PC-9 (cell line): ENCODE data around the gene CLDN8. TPM values are rescaled to one million over a fixed set of nuclear protein-coding genes. Genes with fewer than 3 reads are reported as not detected.
A peak's percentile ranks its signal among the peaks of the same experiment; 100 is the strongest.

Experiments
- BruUV-seq: library from RNA; stranded (reverse); fragments of 400-500 nt; replicated peaks from 2 replicates; lab custom pipeline; 2021; lab: Mats Ljungman, UMichigan
- CTCF ChIA-PET: fragments of 300-600 bp; sonication (Branson Sonifier 250); formaldehyde crosslinking; loops from one replicate; lab custom pipeline; 2022; ENCODE audit warnings: antibody characterized with exemption; lab: Charles Lee
- POLR2A ChIA-PET: fragments of 300-600 bp; sonication (Branson Sonifier 250); formaldehyde crosslinking; loops from one replicate; lab custom pipeline; 2022; ENCODE audit warnings: antibody characterized with exemption; ENCODE audit not compliant: unreplicated experiment; lab: Charles Lee
- DNase-seq, 2 experiments: peaks; one replicate each; pipeline versions ENCODE4 v3.0.0 to v3.0.0-alpha.2; 2015 to 2022; ENCODE audit warnings: mixed read lengths in 1 of 2
- H2AFZ ChIP-seq: fragments of 200-600 bp; sonication (generic); 2 replicates; pipeline ENCODE4 v1.8.1; 2017; ENCODE audit warnings: antibody characterized with exemption
- H3F3A ChIP-seq: fragments of 200-600 bp; sonication (generic); 2 replicates; pipeline ENCODE4 v1.8.1; 2017; ENCODE audit warnings: antibody characterized with exemption, mild to moderate bottlenecking, low read depth; ENCODE audit not compliant: insufficient read depth
- H3K27ac ChIP-seq: fragments of 200-600 bp; sonication (generic); 2 replicates; pipeline ENCODE4 v1.6.1; 2016; ENCODE audit warnings: mixed run types
- H3K27me3 ChIP-seq: fragments of 200-600 bp; sonication (generic); 2 replicates; pipeline ENCODE4 v1.6.1; 2016; ENCODE audit warnings: low read depth, mixed run types; ENCODE audit not compliant: insufficient read depth
- H3K36me3 ChIP-seq: fragments of 200-600 bp; sonication (generic); 2 replicates; pipeline ENCODE4 v1.6.1; 2016; ENCODE audit warnings: low read depth, mixed run types
- H3K4me1 ChIP-seq: fragments of 200-600 bp; sonication (generic); replicated peaks from 2 replicates; pipeline ENCODE4 v1.6.1; 2016; ENCODE audit warnings: mixed run types; ENCODE audit not compliant: insufficient read depth
- H3K4me2 ChIP-seq: fragments of 200-600 bp; sonication (generic); 2 replicates; pipeline ENCODE4 v1.6.1; 2017; ENCODE audit warnings: mixed run types
- H3K4me3 ChIP-seq: fragments of 200-600 bp; sonication (generic); 2 replicates; pipeline ENCODE4 v1.6.1; 2016; ENCODE audit warnings: mixed run types
- H3K79me2 ChIP-seq: fragments of 200-600 bp; sonication (generic); 2 replicates; pipeline ENCODE4 v1.6.1; 2017; ENCODE audit warnings: low read depth, mixed run types
- H3K9me2 ChIP-seq: fragments of 200-600 bp; sonication (generic); 2 replicates; pipeline ENCODE4 v1.8.1; 2017; ENCODE audit warnings: mild to moderate bottlenecking; ENCODE audit not compliant: insufficient read depth
- H3K9me3 ChIP-seq: fragments of 200-600 bp; sonication (generic); 2 replicates; pipeline ENCODE4 v1.8.1; 2016; ENCODE audit warnings: low read depth; ENCODE audit not compliant: insufficient read depth
- H4K20me1 ChIP-seq: fragments of 200-600 bp; sonication (generic); 2 replicates; pipeline ENCODE4 v1.8.1; 2017; ENCODE audit not compliant: insufficient read depth
- CTCF ChIP-seq: fragments of 200-600 bp; sonication (generic); conservative IDR thresholded peaks from 2 replicates; pipeline ENCODE4 v1.6.1; 2017; ENCODE audit warnings: mixed run types, antibody characterized with exemption, mild to moderate bottlenecking, moderate library complexity
- EZH2 ChIP-seq: fragments of 200-600 bp; sonication (generic); IDR thresholded peaks from 2 replicates; pipeline ENCODE4 v1.8.0; 2017; ENCODE audit warnings: antibody characterized with exemption, low read depth
- intact Hi-C: fragments of 100-400 bp; cut with micrococcal nuclease; formaldehyde crosslinking; loops from one replicate; pipeline ENCODE4 v1.10.0; 2022; ENCODE audit not compliant: unreplicated experiment
- total RNA-seq: library from RNA; stranded (reverse); gene quantifications from 2 replicates; pipeline ENCODE4 v1.2.3, GENCODE V29; 2021

Gene CLDN8
- total RNA-seq, 1 experiment from 2014 or later: 1.2 TPM

- CTCF ChIA-PET: no interaction called here
These were observed 18.2 kb upstream of the CLDN8 start for GRCh38 chr21:30234050-30234449.

GRCh38 chr21:30233228-30234020, 17.5 kb upstream of the CLDN8 start:
- Histone ChIP-seq H3K4me3 (no peak overlapping the region), H3K27ac (peak overlapping the region; percentile 79), H2AFZ (no peak overlapping the region), H3K4me2 (no peak overlapping the region), H3F3A (peaks cover 15% of the 10 kb centered on the region), H3K27me3 (no peaks in the 10 kb centered on the region), H3K4me1 (peaks cover 24% of the 10 kb centered on the region), H4K20me1 (no peaks in the 10 kb centered on the region), H3K9me3 (no peaks in the 10 kb centered on the region), H3K79me2 (no peaks in the 10 kb centered on the region), H3K36me3 (no peaks in the 10 kb centered on the region; the same call in 1 of the 2 replicates), H3K9me2 (no peaks in the 10 kb centered on the region)
- no TSS peak for BruUV-seq
- TF ChIP-seq EZH2 (no peak), CTCF (no peak)
- intact Hi-C loops: no loop called here
- ChIA-PET CTCF (no interaction called here), POLR2A (no interaction called here)
- DNase-seq: no peak

More at GRCh38 chr21:30234050-30234449, 18.2 kb upstream of the CLDN8 start:
- no peaks in the 10 kb centered on the region for H3K79me2 ChIP-seq
- no peak for DNase-seq
- H3F3A ChIP-seq: peaks cover 15% of the 10 kb centered on the region
- no peak for TF ChIP-seq CTCF
- TF ChIP-seq EZH2: no peak
- intact Hi-C loops: no loop called here
- no peaks in the 10 kb centered on the region for H3K27me3 ChIP-seq
- H3K4me1 ChIP-seq: peaks cover 23% of the 10 kb centered on the region
- no peak overlapping the region for H3K4me3 ChIP-seq
- BruUV-seq: no TSS peak
- POLR2A ChIA-PET: no interaction called here
- no peaks in the 10 kb centered on the region for H3K9me2 ChIP-seq
- no peak overlapping the region for H2AFZ ChIP-seq
- no peak overlapping the region for H3K4me2 ChIP-seq
- H3K27ac ChIP-seq: peak overlapping the region; percentile 79
- no peaks in the 10 kb centered on the region for H4K20me1 ChIP-seq
- H3K9me3 ChIP-seq: no peaks in the 10 kb centered on the region
- no peaks in the 10 kb centered on the region; the same call in 1 of the 2 replicates for H3K36me3 ChIP-seq

GRCh38 chr21:30232011-30232410, 16.1 kb upstream of the CLDN8 start:
- no peak for DNase-seq
- Histone ChIP-seq H3K4me1 (peaks cover 35% of the 10 kb centered on the region), H3K4me2 (no peak overlapping the region), H3K79me2 (no peaks in the 10 kb centered on the region), H3K27ac (no peak overlapping the region), H2AFZ (no peak overlapping the region), H4K20me1 (no peaks in the 10 kb centered on the region), H3K4me3 (no peak overlapping the region), H3F3A (peaks cover 20% of the 10 kb centered on the region), H3K36me3 (no peaks in the 10 kb centered on the region; the same call in 1 of the 2 replicates), H3K27me3 (no peaks in the 10 kb centered on the region), H3K9me3 (no peaks in the 10 kb centered on the region), H3K9me2 (no peaks in the 10 kb centered on the region)
- CTCF ChIA-PET: no interaction called here
- intact Hi-C loops: no loop called here
- POLR2A ChIA-PET: no interaction called here
- TF ChIP-seq EZH2 (no peak), CTCF (no peak)
- BruUV-seq: no TSS peak
